HL-60/S4 treated with retinoic acid at 250 ng/mL for 4 days and 3 days (cell line): ENCODE measurements around the gene FNDC11.
"Not testable (repeated sequence)": the region's sequence is repeated elsewhere in the genome, so short reads cannot be mapped to it uniquely, and the experiment has no call there.

Experiments used
- in situ Hi-C: fragments of 300-500 bp; cut with MboI; formaldehyde crosslinking; loops from 2 replicates; pipeline ENCODE4 v1.7.0; 2022; ENCODE audit warnings: low sequenced_read_pairs

FNDC11 gene

GRCh38 chr20:63597651-63598478 is 43.9 kb downstream of the FNDC11 start:
- in situ Hi-C loops = no loop called here

GRCh38 chr20:63598479-63599395 is 44.8 kb downstream of the FNDC11 start:
- in situ Hi-C loops = no loop called here

GRCh38 chr20:63599396-63600050 is 45.6 kb downstream of the FNDC11 start:
- in situ Hi-C loops = no loop called here

GRCh38 chr20:63601679-63602078 is 47.7 kb downstream of the FNDC11 start:
- in situ Hi-C loops = not testable (repeated sequence)

GRCh38 chr20:63602321-63602720 is 48.4 kb downstream of the FNDC11 start:
- in situ Hi-C loops = no loop called here
